NCI-H1092 treated with DMSO at 0.1 percent for 48 hours (cell line): Measurements from ENCODE around the gene MTA3.

Source experiments
- DNase-seq: peaks from one replicate; lab custom pipeline; 2025; lab: John Stamatoyannopoulos, UW

The MTA3 gene

GRCh38 chr2:42787424-42787787 lies 219.0 kb downstream of the MTA3 start:
- no peak for DNase-seq

- no peak for DNase-seq
Observed at GRCh38 chr2:42787788-42788477, 219.5 kb downstream of the MTA3 start.

GRCh38 chr2:42788478-42788793 lies 220.0 kb downstream of the MTA3 start:
- no peak for DNase-seq

GRCh38 chr2:42788882-42789281 lies 220.4 kb downstream of the MTA3 start:
- DNase-seq: no peak

- no peak for DNase-seq
Observed at GRCh38 chr2:42789751-42790150, 221.3 kb downstream of the MTA3 start.

GRCh38 chr2:42791606-42792005 lies 223.2 kb downstream of the MTA3 start:
- no peak for DNase-seq

GRCh38 chr2:42792087-42792582 lies 223.7 kb downstream of the MTA3 start:
- DNase-seq: no peak

GRCh38 chr2:42792583-42793333 lies 224.3 kb downstream of the MTA3 start, which contains the start of gene HAAO:
TSS of gene HAAO (minus strand) at chr2:42792583. CDS start at chr2:42792536, 47 bp downstream.
- no peak for DNase-seq

GRCh38 chr2:42793334-42794270 lies 225.2 kb downstream of the MTA3 start:
- DNase-seq: no peak

- no peak for DNase-seq
Observed at GRCh38 chr2:42794271-42795046, 226.0 kb downstream of the MTA3 start.

GRCh38 chr2:42795275-42795674 lies 226.8 kb downstream of the MTA3 start:
- DNase-seq: no peak

GRCh38 chr2:42795841-42796301 lies 227.4 kb downstream of the MTA3 start:
- DNase-seq: no peak

- no peak for DNase-seq
Observed at GRCh38 chr2:42796427-42797248, 228.2 kb downstream of the MTA3 start.

- DNase-seq: no peak
Observed at GRCh38 chr2:42797281-42797680, 228.8 kb downstream of the MTA3 start.

- DNase-seq: no peak
Observed at GRCh38 chr2:42799881-42800280, 231.4 kb downstream of the MTA3 start.

GRCh38 chr2:42800461-42800962 lies 232.1 kb downstream of the MTA3 start:
- DNase-seq: no peak

GRCh38 chr2:42800981-42801380 lies 232.5 kb downstream of the MTA3 start:
- DNase-seq: no peak

- DNase-seq: no peak
Observed at GRCh38 chr2:42801381-42801780, 232.9 kb downstream of the MTA3 start.

- DNase-seq: no peak
Observed at GRCh38 chr2:42802150-42802549, 233.7 kb downstream of the MTA3 start.

GRCh38 chr2:42804338-42804737 lies 235.9 kb downstream of the MTA3 start:
- DNase-seq: no peak
